Panc1 (cell line): ENCODE results near the gene GAL3ST1.
"Not testable (repeated sequence)": the region's sequence is repeated elsewhere in the genome, so short reads cannot be mapped to it uniquely, and the experiment has no call there.

ENCODE experiments used
- POLR2AphosphoS5 ChIP-seq: IDR thresholded peaks from 2 replicates; pipeline ENCODE4 v1.6.1; 2012; ENCODE audit warnings: mild to moderate bottlenecking, low read depth, low read length, moderate library complexity
- TF ChIP-seq, protein P1 (sequence below): fragments of 450-650 bp; IDR thresholded peaks from 2 replicates; pipeline ENCODE4 v1.5.1; 2017; ENCODE audit warnings: mild to moderate bottlenecking
- TF ChIP-seq, protein P2 (sequence below), 2 experiments: IDR thresholded peaks; 2 replicates each; pipeline ENCODE4 v1.6.1; 2011 to 2012; ENCODE audit warnings: low read depth in 2 of 2, control low read depth in 1 of 2, low read length in 1 of 2, mild to moderate bottlenecking in 1 of 2, moderate library complexity in 1 of 2; ENCODE audit not compliant: insufficient read depth in 1 of 2

DNA sequence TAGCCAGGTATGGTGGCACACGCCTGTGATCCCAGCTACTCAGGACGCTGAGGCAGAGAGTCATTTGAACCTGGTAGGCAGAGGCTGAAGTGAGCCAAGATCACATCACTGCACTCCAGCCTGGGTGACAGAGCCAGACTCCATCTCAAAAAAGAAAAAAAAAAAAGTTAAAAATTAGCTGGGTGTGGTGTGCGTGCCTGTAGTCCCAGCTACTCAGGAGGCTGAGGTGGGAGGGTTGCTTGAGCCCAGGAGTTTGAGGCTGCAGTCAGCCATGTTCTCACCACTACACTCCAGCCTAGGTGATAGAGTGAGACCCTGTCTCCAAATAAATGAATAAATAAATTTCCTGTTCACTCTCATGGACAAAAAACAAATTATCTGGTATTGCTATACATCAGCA lies 33.0 kb downstream of the GAL3ST1 start:
- TF ChIP-seq, protein P1, sequence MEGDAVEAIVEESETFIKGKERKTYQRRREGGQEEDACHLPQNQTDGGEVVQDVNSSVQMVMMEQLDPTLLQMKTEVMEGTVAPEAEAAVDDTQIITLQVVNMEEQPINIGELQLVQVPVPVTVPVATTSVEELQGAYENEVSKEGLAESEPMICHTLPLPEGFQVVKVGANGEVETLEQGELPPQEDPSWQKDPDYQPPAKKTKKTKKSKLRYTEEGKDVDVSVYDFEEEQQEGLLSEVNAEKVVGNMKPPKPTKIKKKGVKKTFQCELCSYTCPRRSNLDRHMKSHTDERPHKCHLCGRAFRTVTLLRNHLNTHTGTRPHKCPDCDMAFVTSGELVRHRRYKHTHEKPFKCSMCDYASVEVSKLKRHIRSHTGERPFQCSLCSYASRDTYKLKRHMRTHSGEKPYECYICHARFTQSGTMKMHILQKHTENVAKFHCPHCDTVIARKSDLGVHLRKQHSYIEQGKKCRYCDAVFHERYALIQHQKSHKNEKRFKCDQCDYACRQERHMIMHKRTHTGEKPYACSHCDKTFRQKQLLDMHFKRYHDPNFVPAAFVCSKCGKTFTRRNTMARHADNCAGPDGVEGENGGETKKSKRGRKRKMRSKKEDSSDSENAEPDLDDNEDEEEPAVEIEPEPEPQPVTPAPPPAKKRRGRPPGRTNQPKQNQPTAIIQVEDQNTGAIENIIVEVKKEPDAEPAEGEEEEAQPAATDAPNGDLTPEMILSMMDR, result not testable (repeated sequence)
- TF ChIP-seq, protein P2, sequence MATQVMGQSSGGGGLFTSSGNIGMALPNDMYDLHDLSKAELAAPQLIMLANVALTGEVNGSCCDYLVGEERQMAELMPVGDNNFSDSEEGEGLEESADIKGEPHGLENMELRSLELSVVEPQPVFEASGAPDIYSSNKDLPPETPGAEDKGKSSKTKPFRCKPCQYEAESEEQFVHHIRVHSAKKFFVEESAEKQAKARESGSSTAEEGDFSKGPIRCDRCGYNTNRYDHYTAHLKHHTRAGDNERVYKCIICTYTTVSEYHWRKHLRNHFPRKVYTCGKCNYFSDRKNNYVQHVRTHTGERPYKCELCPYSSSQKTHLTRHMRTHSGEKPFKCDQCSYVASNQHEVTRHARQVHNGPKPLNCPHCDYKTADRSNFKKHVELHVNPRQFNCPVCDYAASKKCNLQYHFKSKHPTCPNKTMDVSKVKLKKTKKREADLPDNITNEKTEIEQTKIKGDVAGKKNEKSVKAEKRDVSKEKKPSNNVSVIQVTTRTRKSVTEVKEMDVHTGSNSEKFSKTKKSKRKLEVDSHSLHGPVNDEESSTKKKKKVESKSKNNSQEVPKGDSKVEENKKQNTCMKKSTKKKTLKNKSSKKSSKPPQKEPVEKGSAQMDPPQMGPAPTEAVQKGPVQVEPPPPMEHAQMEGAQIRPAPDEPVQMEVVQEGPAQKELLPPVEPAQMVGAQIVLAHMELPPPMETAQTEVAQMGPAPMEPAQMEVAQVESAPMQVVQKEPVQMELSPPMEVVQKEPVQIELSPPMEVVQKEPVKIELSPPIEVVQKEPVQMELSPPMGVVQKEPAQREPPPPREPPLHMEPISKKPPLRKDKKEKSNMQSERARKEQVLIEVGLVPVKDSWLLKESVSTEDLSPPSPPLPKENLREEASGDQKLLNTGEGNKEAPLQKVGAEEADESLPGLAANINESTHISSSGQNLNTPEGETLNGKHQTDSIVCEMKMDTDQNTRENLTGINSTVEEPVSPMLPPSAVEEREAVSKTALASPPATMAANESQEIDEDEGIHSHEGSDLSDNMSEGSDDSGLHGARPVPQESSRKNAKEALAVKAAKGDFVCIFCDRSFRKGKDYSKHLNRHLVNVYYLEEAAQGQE (IDR thresholded peaks at IDR 0.05; ENCODE audit: insufficient read depth in 1 of 2, low read depth in 2 of 2, low read length in 1 of 2), result not testable (repeated sequence)
- TF ChIP-seq POLR2AphosphoS5, result not testable (repeated sequence)
